Calu3 (cell line): ENCODE measurements around the gene MAD1L1. TPM values are rescaled to one million over a fixed set of nuclear protein-coding genes. Genes with fewer than 3 reads are reported as not detected.
A peak's percentile ranks its signal among the peaks of the same experiment; 100 is the strongest.

Experiments
- BruUV-seq: library from RNA; stranded (reverse); fragments of 400-500 nt; replicated peaks from 2 replicates; lab custom pipeline; 2021; lab: Mats Ljungman, UMichigan
- CTCF ChIA-PET: fragments of 300-600 bp; sonication (Branson Sonifier 250); formaldehyde crosslinking; loops from one replicate; lab custom pipeline; 2022; ENCODE audit warnings: antibody characterized with exemption; lab: Charles Lee
- DNase-seq: peaks from one replicate; pipeline ENCODE4 v3.0.0; 2022
- H3K27ac Mint-ChIP-seq: one replicate; pipeline ENCODE4 v1.8.0; 2022; ENCODE audit warnings: mixed read lengths; ENCODE audit not compliant: unreplicated experiment
- H3K27me3 Mint-ChIP-seq: one replicate; pipeline ENCODE4 v1.8.0; 2022; ENCODE audit warnings: mixed read lengths; ENCODE audit not compliant: unreplicated experiment
- H3K36me3 Mint-ChIP-seq: one replicate; pipeline ENCODE4 v1.8.0; 2022; ENCODE audit warnings: mild to moderate bottlenecking, moderate library complexity, mixed read lengths; ENCODE audit not compliant: insufficient read depth, unreplicated experiment
- H3K4me1 Mint-ChIP-seq: one replicate; pipeline ENCODE4 v1.8.0; 2022; ENCODE audit warnings: mild to moderate bottlenecking, low read depth, mixed read lengths; ENCODE audit not compliant: unreplicated experiment
- H3K4me3 Mint-ChIP-seq: one replicate; pipeline ENCODE4 v1.8.0; 2022; ENCODE audit warnings: mild to moderate bottlenecking, low read depth, moderate library complexity, mixed read lengths; ENCODE audit not compliant: unreplicated experiment
- H3K9me3 Mint-ChIP-seq: one replicate; pipeline ENCODE4 v1.8.0; 2022; ENCODE audit warnings: low read depth, mixed read lengths; ENCODE audit not compliant: unreplicated experiment
- CTCF ChIP-seq: fragments of 200-600 bp; IDR thresholded peaks from one replicate; pipeline ENCODE4 v1.8.0; 2022; ENCODE audit warnings: antibody characterized with exemption; ENCODE audit not compliant: unreplicated experiment
- intact Hi-C: fragments of 100-400 bp; cut with micrococcal nuclease; formaldehyde crosslinking; loops from one replicate; pipeline ENCODE4 v1.10.0; 2022; ENCODE audit not compliant: unreplicated experiment
- total RNA-seq: library from RNA; stranded (reverse); gene quantifications from 2 replicates; pipeline ENCODE4 v1.2.3, GENCODE V29; 2022

Gene MAD1L1
- total RNA-seq, 1 experiment from 2014 or later: 86.0 TPM

DNA sequence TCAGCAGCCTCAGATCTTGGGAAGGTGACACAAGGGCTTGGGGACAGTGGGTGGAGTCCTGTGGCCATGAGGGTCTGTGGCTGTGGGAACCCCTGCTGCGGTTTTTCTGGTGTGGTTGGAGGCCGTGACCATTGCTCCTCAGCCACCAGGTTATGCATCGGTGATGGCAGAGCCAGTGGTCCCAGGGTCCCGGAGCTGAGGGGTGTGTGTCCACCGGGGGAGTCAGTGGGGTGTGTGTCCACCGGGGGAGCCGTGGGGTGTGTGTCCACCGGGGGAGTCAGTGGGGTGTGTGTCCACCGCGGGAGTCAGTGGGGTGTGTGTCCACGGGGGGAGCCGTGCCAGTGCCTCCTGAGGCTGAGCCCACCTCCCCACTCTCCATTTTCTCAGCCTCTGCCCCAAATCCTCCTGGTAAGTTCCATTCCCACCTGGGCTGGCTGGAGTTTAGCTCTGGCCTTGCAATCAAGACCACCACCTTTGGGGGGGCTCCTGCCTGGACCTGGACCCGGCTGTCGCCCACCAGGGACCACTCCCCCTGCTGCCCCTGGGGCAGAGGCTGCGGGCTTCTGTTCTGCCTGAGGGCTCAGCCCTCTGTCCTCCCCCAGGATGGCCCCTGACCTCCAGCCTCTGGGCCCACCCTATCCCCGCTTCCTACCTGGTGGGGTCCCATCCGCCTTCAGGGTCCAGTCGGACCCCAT is 419.2 kb downstream of the MAD1L1 start:
- no peak for DNase-seq
- H3K36me3 Mint-ChIP-seq: peaks cover 6% of the 10 kb centered on the region
- BruUV-seq: no TSS peak
- no peak overlapping the region for H3K27ac Mint-ChIP-seq
- CTCF ChIA-PET: interaction anchor here (1.6 kb wide), 1 partner anchor 13 kb away, joined by 4 read pairs; no protein-coding TSS in a partner anchor
- no peaks in the 10 kb centered on the region for H3K4me1 Mint-ChIP-seq
- H3K27me3 Mint-ChIP-seq: no peaks in the 10 kb centered on the region
- intact Hi-C loops: no loop called here
- no peak overlapping the region for H3K4me3 Mint-ChIP-seq
- no peaks in the 10 kb centered on the region for H3K9me3 Mint-ChIP-seq
- no peak for TF ChIP-seq CTCF

DNA sequence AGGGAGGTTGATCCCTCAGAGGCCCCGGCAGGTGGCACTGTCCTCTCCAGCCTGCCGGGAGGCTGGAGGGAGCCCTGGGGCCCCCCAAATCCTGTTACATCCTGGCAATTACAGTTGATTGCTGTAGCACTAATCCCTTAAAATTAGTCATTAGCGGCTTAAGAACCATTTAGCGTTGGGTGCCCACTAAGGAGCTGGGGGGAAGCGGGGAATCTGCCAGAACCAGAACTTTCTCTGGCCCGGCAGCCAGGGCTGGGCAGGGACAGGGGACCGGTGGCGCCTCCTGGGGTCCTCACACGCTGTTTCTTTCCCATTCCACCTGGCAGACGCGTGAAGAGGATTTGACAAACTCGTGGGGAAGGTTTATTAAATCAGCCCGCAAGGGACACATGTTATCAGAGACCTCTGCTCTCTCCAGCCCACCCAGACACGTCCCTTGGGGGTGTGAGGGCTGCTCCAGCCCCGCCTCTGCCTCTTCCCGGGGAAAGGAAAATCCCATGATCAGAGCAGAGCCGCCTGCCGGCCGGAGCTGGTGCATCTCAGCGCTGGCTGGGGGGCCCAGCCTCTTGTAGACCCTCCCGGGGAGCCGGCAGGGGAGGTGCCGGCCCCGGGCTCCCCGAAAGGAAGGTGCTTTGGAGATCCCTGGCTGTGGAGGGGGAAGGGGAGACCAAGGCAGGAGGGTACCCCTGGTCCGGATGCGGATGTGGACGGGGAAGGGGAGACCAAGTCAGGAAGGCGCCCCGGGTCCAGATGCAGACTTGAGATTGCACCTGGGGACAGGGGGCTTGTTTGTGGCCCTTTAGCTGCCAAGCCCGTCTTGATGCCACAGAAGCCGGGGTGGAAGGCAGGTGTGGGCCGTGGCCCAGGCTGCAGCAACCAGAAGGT is 420.0 kb downstream of the MAD1L1 start:
- no peaks in the 10 kb centered on the region for H3K4me1 Mint-ChIP-seq
- no peak overlapping the region for H3K4me3 Mint-ChIP-seq
- H3K36me3 Mint-ChIP-seq: peaks cover 6% of the 10 kb centered on the region
- H3K27me3 Mint-ChIP-seq: no peaks in the 10 kb centered on the region
- H3K27ac Mint-ChIP-seq: no peak overlapping the region
- no peaks in the 10 kb centered on the region for H3K9me3 Mint-ChIP-seq
- intact Hi-C loops: no loop called here
- DNase-seq: peak; percentile 32
- peak; percentile 72 for TF ChIP-seq CTCF
- BruUV-seq: no TSS peak
- CTCF ChIA-PET: no interaction called here

DNA sequence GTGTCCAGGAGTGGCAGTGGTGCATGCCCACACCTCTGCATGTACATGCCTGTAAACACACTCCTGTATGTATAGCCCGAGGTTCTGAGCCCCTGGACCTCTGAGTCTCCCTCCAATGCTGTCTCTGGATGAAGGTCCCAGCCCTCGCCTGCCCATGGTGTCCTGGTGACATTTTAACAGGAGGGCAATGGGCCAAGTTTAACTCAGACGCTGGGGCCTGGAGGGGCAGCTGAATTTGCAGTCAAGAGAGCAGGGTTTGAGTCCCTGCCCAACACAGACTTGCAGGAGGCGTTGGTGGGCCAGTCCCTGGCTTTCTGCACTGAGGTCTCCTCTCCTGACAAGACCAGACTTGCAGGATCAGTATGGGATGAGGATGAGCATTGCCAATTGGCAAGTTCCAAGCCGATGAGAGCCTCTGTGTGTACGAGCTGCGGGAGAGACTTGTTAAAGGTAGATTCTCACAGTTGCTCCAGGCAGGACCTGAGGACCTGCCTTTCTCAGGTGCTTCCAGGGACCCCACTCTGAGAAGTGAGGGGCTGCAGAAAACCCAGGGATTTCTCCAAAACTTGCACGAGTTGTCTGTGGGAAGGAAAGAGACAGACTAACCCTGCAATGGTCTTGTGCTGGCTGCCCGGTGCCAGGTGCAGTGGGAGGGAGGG is 420.8 kb downstream of the MAD1L1 start:
- H3K27ac Mint-ChIP-seq: no peak overlapping the region
- H3K36me3 Mint-ChIP-seq: peaks cover 6% of the 10 kb centered on the region
- no peaks in the 10 kb centered on the region for H3K9me3 Mint-ChIP-seq
- no peak overlapping the region for H3K4me3 Mint-ChIP-seq
- no peak for DNase-seq
- no TSS peak for BruUV-seq
- intact Hi-C loops: no loop called here
- H3K4me1 Mint-ChIP-seq: no peaks in the 10 kb centered on the region
- no peaks in the 10 kb centered on the region for H3K27me3 Mint-ChIP-seq
- CTCF ChIA-PET: no interaction called here
- TF ChIP-seq CTCF: no peak

- DNase-seq: no peak
- Mint-ChIP-seq H3K4me1 (no peaks in the 10 kb centered on the region), H3K27ac (no peak overlapping the region), H3K27me3 (no peaks in the 10 kb centered on the region), H3K4me3 (no peak overlapping the region), H3K9me3 (no peaks in the 10 kb centered on the region), H3K36me3 (peaks cover 6% of the 10 kb centered on the region)
- no peak for TF ChIP-seq CTCF
- no TSS peak for BruUV-seq
- CTCF ChIA-PET: no interaction called here
- intact Hi-C loops: no loop called here
Measured at GRCh38 chr7:1810961-1811849, 421.5 kb downstream of the MAD1L1 start.
